Lower leg skin (tissue), 3 donors: ENCODE data around the gene NNMT.

Experiments used
- POLR2A ChIP-seq, 2 donors: fragments of 450-650 bp; IDR thresholded peaks; one replicate each; pipeline ENCODE4 v1.6.1; 2016 to 2017; ENCODE audit warnings: antibody characterized with exemption in 2 of 2, mild to moderate bottlenecking in 1 of 2, moderate library complexity in 1 of 2
- TF ChIP-seq, protein P1 (sequence below), 3 donors: fragments of 450-650 bp; IDR thresholded peaks; one replicate each; pipeline ENCODE4 v1.5.1; 2016; ENCODE audit warnings: antibody characterized with exemption in 3 of 3, mild to moderate bottlenecking in 3 of 3, moderate library complexity in 2 of 3

GRCh38 chr11:114326151-114326550, 30.0 kb downstream of the NNMT start:
- no peak for TF ChIP-seq POLR2A (IDR thresholded peaks at IDR 0.05)
- TF ChIP-seq, protein P1, sequence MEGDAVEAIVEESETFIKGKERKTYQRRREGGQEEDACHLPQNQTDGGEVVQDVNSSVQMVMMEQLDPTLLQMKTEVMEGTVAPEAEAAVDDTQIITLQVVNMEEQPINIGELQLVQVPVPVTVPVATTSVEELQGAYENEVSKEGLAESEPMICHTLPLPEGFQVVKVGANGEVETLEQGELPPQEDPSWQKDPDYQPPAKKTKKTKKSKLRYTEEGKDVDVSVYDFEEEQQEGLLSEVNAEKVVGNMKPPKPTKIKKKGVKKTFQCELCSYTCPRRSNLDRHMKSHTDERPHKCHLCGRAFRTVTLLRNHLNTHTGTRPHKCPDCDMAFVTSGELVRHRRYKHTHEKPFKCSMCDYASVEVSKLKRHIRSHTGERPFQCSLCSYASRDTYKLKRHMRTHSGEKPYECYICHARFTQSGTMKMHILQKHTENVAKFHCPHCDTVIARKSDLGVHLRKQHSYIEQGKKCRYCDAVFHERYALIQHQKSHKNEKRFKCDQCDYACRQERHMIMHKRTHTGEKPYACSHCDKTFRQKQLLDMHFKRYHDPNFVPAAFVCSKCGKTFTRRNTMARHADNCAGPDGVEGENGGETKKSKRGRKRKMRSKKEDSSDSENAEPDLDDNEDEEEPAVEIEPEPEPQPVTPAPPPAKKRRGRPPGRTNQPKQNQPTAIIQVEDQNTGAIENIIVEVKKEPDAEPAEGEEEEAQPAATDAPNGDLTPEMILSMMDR (IDR thresholded peaks at IDR 0.05): no peak
